CD14-positive monocyte (primary cell): ENCODE measurements around the gene C9orf72. TPM values are rescaled to one million over a fixed set of nuclear protein-coding genes. Genes with fewer than 3 reads are reported as not detected.
A peak's percentile ranks its signal among the peaks of the same experiment; 100 is the strongest.

Experiments used
- DNase-seq, 3 donors: peaks; one replicate each; pipeline ENCODE4 v3.0.0-alpha.2; 2011 to 2022
- H2AFZ ChIP-seq: 2 replicates; pipeline ENCODE4 v1.6.0; 2012; ENCODE audit warnings: mild to moderate bottlenecking, low read depth, low read length, inconsistent platforms; ENCODE audit not compliant: insufficient read depth, poor library complexity, severe bottlenecking
- H3K27ac ChIP-seq, 2 donors: 1 replicate in 1 of 2; 2 replicates in 1 of 2; pipeline ENCODE4 v1.5.1; 2012 to 2013; ENCODE audit warnings: low read length in 2 of 2, control low read depth in 1 of 2, inconsistent platforms in 1 of 2, low read depth in 1 of 2, mild to moderate bottlenecking in 1 of 2
- H3K27me3 ChIP-seq, 2 donors: one replicate each; pipeline versions ENCODE4 v1.6.0 to v1.6.1; 2011 to 2013; ENCODE audit warnings: low read length in 2 of 2; ENCODE audit not compliant: control insufficient read depth in 2 of 2, insufficient read depth in 2 of 2
- H3K36me3 ChIP-seq, 2 donors: replicated peaks in 1 of 2; 1 replicate in 1 of 2; 2 replicates in 1 of 2; pipeline versions ENCODE4 v1.5.1 to v1.6.1; 2012 to 2013; ENCODE audit warnings: low read length in 2 of 2, control low read depth in 1 of 2, inconsistent platforms in 1 of 2, mild to moderate bottlenecking in 1 of 2; ENCODE audit not compliant: insufficient read depth in 2 of 2, control insufficient read depth in 1 of 2
- H3K4me1 ChIP-seq, 2 donors: 1 replicate in 1 of 2; 2 replicates in 1 of 2; pipeline versions ENCODE4 v1.5.1 to v1.6.1; 2012 to 2013; ENCODE audit warnings: low read length in 2 of 2, control low read depth in 1 of 2, inconsistent platforms in 1 of 2, mild to moderate bottlenecking in 1 of 2, moderate library complexity in 1 of 2; ENCODE audit not compliant: insufficient read depth in 2 of 2, control insufficient read depth in 1 of 2
- H3K4me2 ChIP-seq: replicated peaks from 2 replicates; pipeline ENCODE3; 2012; ENCODE audit warnings: low read length, moderate library complexity, mild to moderate bottlenecking; ENCODE audit not compliant: poor library complexity, severe bottlenecking; ENCODE audit errors: extremely low read depth
- H3K4me3 ChIP-seq, 3 experiments: fragments of 200-600 bp in 1 of 3; sonication (generic) in 1 of 3; replicated peaks in 1 of 3; 1 replicate in 2 of 3; 2 replicates in 1 of 3; pipeline ENCODE4 v1.5.1; 2011 to 2013; ENCODE audit warnings: low read length in 3 of 3, mild to moderate bottlenecking in 3 of 3, control low read depth in 2 of 3, low read depth in 2 of 3, inconsistent platforms in 1 of 3, moderate library complexity in 1 of 3
- H3K79me2 ChIP-seq: 2 replicates; pipeline ENCODE4 v1.6.0; 2012; ENCODE audit warnings: mild to moderate bottlenecking, control low read depth, inconsistent platforms, low read length, moderate library complexity; ENCODE audit not compliant: insufficient read depth
- H3K9ac ChIP-seq: 2 replicates; pipeline ENCODE4 v1.6.0; 2017; ENCODE audit warnings: low read length, mild to moderate bottlenecking; ENCODE audit not compliant: insufficient read depth, poor library complexity, severe bottlenecking
- H3K9me3 ChIP-seq, 2 donors: replicated peaks in 1 of 2; 1 replicate in 1 of 2; 2 replicates in 1 of 2; pipeline versions ENCODE4 v1.5.1 to v1.6.1; 2012 to 2013; ENCODE audit warnings: low read length in 2 of 2, control low read depth in 1 of 2; ENCODE audit not compliant: control insufficient read depth in 1 of 2, insufficient read depth in 1 of 2
- H4K20me1 ChIP-seq: 2 replicates; pipeline ENCODE4 v1.6.0; 2012; ENCODE audit warnings: mild to moderate bottlenecking, low read length, control low read depth, moderate library complexity; ENCODE audit not compliant: insufficient read depth
- H3K27ac Mint-ChIP-seq, 7 donors: one replicate each; pipeline ENCODE4 v1.8.0; 2020; ENCODE audit warnings: mild to moderate bottlenecking in 7 of 7, mixed read lengths in 7 of 7, moderate library complexity in 6 of 7, inconsistent platforms in 2 of 7
- H3K27me3 Mint-ChIP-seq, 3 donors: one replicate each; pipeline ENCODE4 v1.8.0; 2021 to 2022; ENCODE audit warnings: low read depth in 3 of 3, mild to moderate bottlenecking in 3 of 3, mixed read lengths in 3 of 3, moderate library complexity in 3 of 3, inconsistent platforms in 1 of 3
- H3K36me3 Mint-ChIP-seq, 2 donors: one replicate each; pipeline ENCODE4 v1.8.0; 2020; ENCODE audit warnings: mixed read lengths in 2 of 2, inconsistent platforms in 1 of 2, mild to moderate bottlenecking in 1 of 2
- H3K4me1 Mint-ChIP-seq: one replicate; pipeline ENCODE4 v1.8.0; 2020; ENCODE audit warnings: mild to moderate bottlenecking, mixed read lengths
- H3K4me3 Mint-ChIP-seq, 2 donors: one replicate each; pipeline ENCODE4 v1.8.0; 2020; ENCODE audit warnings: mild to moderate bottlenecking in 2 of 2, mixed read lengths in 2 of 2, moderate library complexity in 1 of 2
- H3K9me3 Mint-ChIP-seq, 7 donors: one replicate each; pipeline ENCODE4 v1.8.0; 2020 to 2022; ENCODE audit warnings: mixed read lengths in 7 of 7, mild to moderate bottlenecking in 6 of 7, moderate library complexity in 6 of 7, inconsistent platforms in 2 of 7
- WGBS: methylation state at CpG from one replicate; pipeline ENCODE4 v1.1.5; 2013; ENCODE audit warnings: missing lambda C conversion rate; ENCODE audit not compliant: insufficient coverage; 5-methylcytosine and 5-hydroxymethylcytosine counted together
- intact Hi-C, 2 donors: fragments of 100-400 bp; cut with micrococcal nuclease; formaldehyde crosslinking; loops; one replicate each; pipeline versions ENCODE4 v1.15.0 to v1.15.1; 2023
- polyA plus RNA-seq, 3 donors: library from polyadenylated mRNA; depleted of rRNA in 1 of 3; unstranded in 2 of 3; stranded (reverse) in 1 of 3; fragments of 300-500 nt in 2 of 3; fragments of >200 nt in 1 of 3; fragmentation: Illumina TruSeq in 2 of 3; gene quantifications; 1 replicate in 2 of 3; 2 replicates in 1 of 3; pipeline ENCODE4 v1.2.3, GENCODE V29; 2012 to 2021
- TF ChIP-seq, protein P1 (sequence below): fragments of 200-600 bp; IDR thresholded peaks from one replicate; pipeline ENCODE4 v1.8.0; 2022; ENCODE audit warnings: antibody characterized with exemption, mild to moderate bottlenecking

The C9orf72 gene
- polyA plus RNA-seq, 3 donors = 105 to 142 (median 128) TPM

DNA sequence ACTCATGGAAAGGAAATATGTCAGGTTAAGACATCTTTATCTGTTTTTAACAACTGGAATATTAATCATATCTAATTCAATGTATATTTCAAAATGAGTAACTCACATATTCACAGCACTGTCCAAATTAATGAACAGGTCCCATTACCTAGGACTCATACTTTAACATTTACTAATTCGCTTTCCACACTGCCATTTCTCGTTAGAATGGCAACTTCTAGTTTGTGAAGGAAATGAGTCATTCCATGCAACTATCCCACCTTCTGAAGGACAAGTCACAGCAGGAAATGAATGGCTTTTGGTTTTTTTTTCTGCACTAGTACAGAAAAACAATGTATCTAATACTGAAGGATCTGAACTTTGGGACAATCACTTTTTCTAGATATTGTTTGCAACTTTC lies 73.8 kb downstream of the C9orf72 start:
- WGBS = no CpG with 5 or more reads among the region's 2 CpGs
- peak overlapping the region; percentile 22 for H3K4me2 ChIP-seq
- no peaks in the 10 kb centered on the region for H3K79me2 ChIP-seq
- peaks cover 5 to 12% of the 10 kb centered on the region in 2 donors for H3K36me3 Mint-ChIP-seq
- peak; percentile 38 to 78 (median 69) for DNase-seq
- peak overlapping the region in 1 of 3 experiments; percentile 13 for H3K4me3 ChIP-seq
- H3K4me1 Mint-ChIP-seq = peaks cover 40% of the 10 kb centered on the region
- no peaks in the 10 kb centered on the region for H3K36me3 ChIP-seq
- TF ChIP-seq, protein P1, sequence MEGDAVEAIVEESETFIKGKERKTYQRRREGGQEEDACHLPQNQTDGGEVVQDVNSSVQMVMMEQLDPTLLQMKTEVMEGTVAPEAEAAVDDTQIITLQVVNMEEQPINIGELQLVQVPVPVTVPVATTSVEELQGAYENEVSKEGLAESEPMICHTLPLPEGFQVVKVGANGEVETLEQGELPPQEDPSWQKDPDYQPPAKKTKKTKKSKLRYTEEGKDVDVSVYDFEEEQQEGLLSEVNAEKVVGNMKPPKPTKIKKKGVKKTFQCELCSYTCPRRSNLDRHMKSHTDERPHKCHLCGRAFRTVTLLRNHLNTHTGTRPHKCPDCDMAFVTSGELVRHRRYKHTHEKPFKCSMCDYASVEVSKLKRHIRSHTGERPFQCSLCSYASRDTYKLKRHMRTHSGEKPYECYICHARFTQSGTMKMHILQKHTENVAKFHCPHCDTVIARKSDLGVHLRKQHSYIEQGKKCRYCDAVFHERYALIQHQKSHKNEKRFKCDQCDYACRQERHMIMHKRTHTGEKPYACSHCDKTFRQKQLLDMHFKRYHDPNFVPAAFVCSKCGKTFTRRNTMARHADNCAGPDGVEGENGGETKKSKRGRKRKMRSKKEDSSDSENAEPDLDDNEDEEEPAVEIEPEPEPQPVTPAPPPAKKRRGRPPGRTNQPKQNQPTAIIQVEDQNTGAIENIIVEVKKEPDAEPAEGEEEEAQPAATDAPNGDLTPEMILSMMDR = no peak
- intact Hi-C loops = loop anchor here in 1 of 2 donors (5.0 kb wide), 1 partner anchor 37 kb away; no protein-coding TSS in a partner anchor
- peaks cover 0 to 5% of the 10 kb centered on the region in 2 donors for H3K9me3 ChIP-seq
- no peaks in the 10 kb centered on the region for H4K20me1 ChIP-seq
- H3K27ac Mint-ChIP-seq = peak overlapping the region in 1 of 7 donors; percentile 37
- H3K27ac ChIP-seq = peak overlapping the region in 1 of 2 donors; percentile 24
- H3K27me3 Mint-ChIP-seq = no peaks in the 10 kb centered on the region
- no peak overlapping the region for H3K9ac ChIP-seq
- H3K4me1 ChIP-seq = peaks cover 10 to 30% of the 10 kb centered on the region in 2 donors
- no peak overlapping the region for H3K4me3 Mint-ChIP-seq
- peaks cover 0 to 5% (median 1%) of the 10 kb centered on the region in 7 donors for H3K9me3 Mint-ChIP-seq
- H2AFZ ChIP-seq = no peak overlapping the region
- H3K27me3 ChIP-seq = no peaks in the 10 kb centered on the region

DNA sequence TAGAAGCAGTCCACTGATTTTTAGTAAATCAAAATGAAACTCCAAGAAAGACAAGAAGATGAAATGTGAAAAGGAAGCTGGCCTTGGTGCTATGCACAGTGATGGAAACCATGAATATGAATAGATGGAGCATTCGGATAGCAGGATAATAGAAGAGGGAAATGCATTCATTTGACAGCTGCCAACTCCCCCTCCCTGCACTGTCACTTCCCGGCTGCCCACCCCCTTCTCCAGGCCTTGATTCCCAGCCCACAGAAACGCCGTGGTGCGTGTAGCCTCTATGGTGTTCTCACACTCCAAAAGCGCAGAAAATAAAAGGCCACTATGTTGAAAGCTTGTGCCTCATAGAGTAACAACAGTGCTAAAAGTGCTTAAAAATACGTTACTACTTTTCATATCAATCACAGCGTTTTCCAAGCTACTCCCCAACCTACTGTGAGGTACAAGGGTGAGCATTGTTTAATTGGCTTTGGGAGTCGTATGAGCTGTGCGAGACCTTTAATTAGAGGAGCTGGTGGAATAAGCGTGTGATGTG lies 75.3 kb downstream of the C9orf72 start:
- no peaks in the 10 kb centered on the region for H3K79me2 ChIP-seq
- 100% methylated on average over 7 of the region's 11 CpGs for WGBS
- TF ChIP-seq, protein P1 = no peak
- peaks cover 10 to 30% of the 10 kb centered on the region in 2 donors for H3K4me1 ChIP-seq
- H3K4me1 Mint-ChIP-seq = peaks cover 37% of the 10 kb centered on the region
- H3K27ac Mint-ChIP-seq = no peak overlapping the region
- no peak for DNase-seq
- H3K4me3 ChIP-seq = no peak overlapping the region
- H3K27ac ChIP-seq = no peak overlapping the region
- H3K9me3 Mint-ChIP-seq = peaks cover 3 to 10% (median 4%) of the 10 kb centered on the region in 7 donors
- H3K27me3 ChIP-seq = no peaks in the 10 kb centered on the region
- H2AFZ ChIP-seq = no peak overlapping the region
- intact Hi-C loops = loop anchor here in 1 of 2 donors (5.0 kb wide), 1 partner anchor 36 kb away; no protein-coding TSS in a partner anchor
- H3K9ac ChIP-seq = no peak overlapping the region
- no peaks in the 10 kb centered on the region for H4K20me1 ChIP-seq
- H3K4me2 ChIP-seq = no peak overlapping the region
- H3K36me3 Mint-ChIP-seq = peaks cover 8 to 15% of the 10 kb centered on the region in 2 donors
- no peak overlapping the region for H3K4me3 Mint-ChIP-seq
- peaks cover 0 to 8% of the 10 kb centered on the region in 2 donors for H3K9me3 ChIP-seq
- no peaks in the 10 kb centered on the region for H3K27me3 Mint-ChIP-seq
- no peaks in the 10 kb centered on the region for H3K36me3 ChIP-seq

Other genes starting within 250 kb of the C9orf72 start
- gene IFNK, start 49.2 kb downstream of the C9orf72 start, polyA plus RNA-seq = not detected
- gene MOB3B, start 43.7 kb downstream of the C9orf72 start, polyA plus RNA-seq = 1 to 10 TPM; 1.2 to 2.2 (median 1.4) TPM